Ascending aorta (tissue), 2 donors: ENCODE data around the gene TMEM176B. TPM values are rescaled to one million over a fixed set of nuclear protein-coding genes. Genes with fewer than 3 reads are reported as not detected.

Experiments
- DNase-seq, 2 donors: peaks; one replicate each; pipeline ENCODE4 v3.0.0-alpha.2; 2019; ENCODE audit warnings: low spot score in 2 of 2
- H3K27ac ChIP-seq, 2 donors: fragments of 200-600 bp; sonication (generic); one replicate each; pipeline ENCODE4 v1.5.1; 2016 to 2017; ENCODE audit warnings: mild to moderate bottlenecking in 1 of 2
- H3K27me3 ChIP-seq: fragments of 200-600 bp; sonication (generic); one replicate; pipeline ENCODE4 v1.5.1; 2017
- H3K36me3 ChIP-seq, 2 donors: fragments of 200-600 bp; sonication (generic); one replicate each; pipeline ENCODE4 v1.5.1; 2016
- H3K4me1 ChIP-seq, 2 donors: fragments of 200-600 bp; sonication (generic); one replicate each; pipeline ENCODE4 v1.5.1; 2016 to 2017; ENCODE audit warnings: mild to moderate bottlenecking in 1 of 2
- H3K4me3 ChIP-seq, 2 donors: fragments of 200-600 bp; sonication (generic); one replicate each; pipeline ENCODE4 v1.5.1; 2016 to 2017; ENCODE audit warnings: mild to moderate bottlenecking in 1 of 2
- H3K9me3 ChIP-seq, 2 donors: fragments of 200-600 bp; sonication (generic); one replicate each; pipeline ENCODE4 v1.5.1; 2016
- CTCF ChIP-seq, 3 experiments: fragments of 200-600 bp in 2 of 3; fragments of 450-650 bp in 1 of 3; sonication (generic) in 2 of 3; IDR thresholded peaks; one replicate each; pipeline ENCODE4 v1.5.1; 2016 to 2019; ENCODE audit warnings: antibody characterized with exemption in 3 of 3, mild to moderate bottlenecking in 1 of 3, moderate library complexity in 1 of 3
- intact Hi-C: fragments of 100-400 bp; cut with DNase I; formaldehyde crosslinking; loops from one replicate; pipeline ENCODE4 v1.15.1; 2023
- total RNA-seq: library from RNA; depleted of rRNA; stranded (reverse); fragments of >200 nt; gene quantifications from one replicate; pipeline ENCODE4 v1.1.0, GENCODE V29; 2016

TMEM176B gene
- total RNA-seq, 1 donor from 2014 or later = 42.5 TPM

DNA sequence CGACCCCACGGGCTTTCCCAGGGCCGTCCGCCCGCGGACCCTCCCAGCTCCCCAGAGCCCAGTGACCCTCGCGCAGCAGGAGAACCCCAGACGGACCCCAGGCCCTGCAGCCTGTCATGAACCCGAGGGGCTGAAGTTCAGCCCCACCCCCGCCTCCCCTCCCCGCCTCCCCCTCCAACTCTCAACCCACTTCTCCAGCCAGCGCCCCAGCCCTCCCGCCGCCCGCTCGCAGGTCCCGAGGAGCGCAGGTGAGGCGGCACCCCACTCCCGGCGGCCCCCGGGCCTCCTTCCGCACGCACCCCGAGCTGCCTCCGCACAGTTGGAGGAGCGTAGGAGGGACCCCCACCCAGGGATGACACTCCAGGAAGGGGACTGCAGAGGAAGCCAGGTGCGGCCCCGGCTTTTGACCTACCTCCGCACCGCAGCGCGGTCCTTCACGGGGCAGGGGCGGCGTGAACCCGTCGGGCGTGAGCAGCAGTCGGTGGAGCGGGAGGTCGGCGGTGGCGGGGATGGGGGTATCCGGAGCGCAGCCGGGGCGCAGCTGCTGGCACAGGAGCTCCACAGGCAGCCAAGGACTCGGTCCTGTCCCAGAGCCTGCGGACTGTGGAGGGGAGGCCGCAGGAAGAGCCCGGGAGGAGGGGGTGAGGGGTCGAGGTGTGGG is 547 bp upstream of the TMEM176B start, which contains the start of gene TMEM176A:
Gene TMEM176A, plus strand, starts transcription at position 189 of the 661 bp plus-strand sequence. CDS start 782 bp downstream, outside the sequence.
- H3K27ac ChIP-seq = peak within 1 kb of the TSS in 1 of 2 donors; percentile 28

GRCh38 chr7:150799156-150799555 is 1.0 kb downstream of the TMEM176B start:
- DNase-seq = no peak
- no peak for TF ChIP-seq CTCF (IDR thresholded peaks at IDR 0.05)
- H3K9me3 ChIP-seq = no peaks in the 10 kb centered on the region
- no peaks in the 10 kb centered on the region for H3K36me3 ChIP-seq
- peaks cover 10% of the 10 kb centered on the region for H3K27me3 ChIP-seq
- H3K4me3 ChIP-seq = peak overlapping the region in 1 of 2 donors; percentile 63
- intact Hi-C loops = no loop called here
- H3K27ac ChIP-seq = no peak overlapping the region
- no peaks in the 10 kb centered on the region for H3K4me1 ChIP-seq

More for the DNA sequence above, 547 bp upstream of the TMEM176B start, which contains the start of gene TMEM176A:
- no peak for DNase-seq
- Histone ChIP-seq H3K4me3 (peak within 1 kb of the TSS; percentile 50 to 63), H3K4me1 (no peaks in the 10 kb centered on the region), H3K27me3 (peaks cover 10% of the 10 kb centered on the region), H3K36me3 (no peaks in the 10 kb centered on the region), H3K9me3 (peaks cover 0 to 2% of the 10 kb centered on the region in 2 donors)
- intact Hi-C loops = no loop called here
- TF ChIP-seq CTCF (IDR thresholded peaks at IDR 0.05) = no peak

DNA sequence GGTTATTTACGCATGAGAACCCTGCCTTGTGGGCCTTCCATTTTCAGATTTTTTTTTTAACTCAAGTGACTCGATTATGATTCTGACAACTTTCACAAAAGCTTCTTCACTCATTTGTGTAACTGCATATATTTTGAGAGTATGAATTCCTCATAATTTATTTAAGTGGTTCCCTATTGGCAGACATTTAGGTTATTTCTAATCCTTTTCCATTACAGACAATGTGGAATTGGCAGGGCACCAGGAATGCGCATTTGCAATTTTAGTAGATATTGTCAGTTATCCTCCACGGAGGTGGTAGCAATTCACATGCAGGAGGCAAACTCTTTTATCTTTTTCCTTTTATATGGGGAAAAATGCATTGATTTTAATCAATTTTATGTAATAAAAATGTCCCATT is 2.5 kb downstream of the TMEM176B start:
- Histone ChIP-seq H3K36me3 (no peaks in the 10 kb centered on the region), H3K27me3 (peaks cover 10% of the 10 kb centered on the region), H3K27ac (no peak overlapping the region), H3K4me3 (no peak overlapping the region), H3K4me1 (no peaks in the 10 kb centered on the region), H3K9me3 (no peaks in the 10 kb centered on the region)
- TF ChIP-seq CTCF (IDR thresholded peaks at IDR 0.05) = no peak
- intact Hi-C loops = no loop called here
- DNase-seq = no peak

- DNase-seq = no peak
- H3K27ac ChIP-seq = no peak overlapping the region
- intact Hi-C loops = no loop called here
- H3K4me3 ChIP-seq = no peak overlapping the region
- no peaks in the 10 kb centered on the region for H3K9me3 ChIP-seq
- H3K4me1 ChIP-seq = no peaks in the 10 kb centered on the region
- H3K36me3 ChIP-seq = no peaks in the 10 kb centered on the region
- no peaks in the 10 kb centered on the region for H3K27me3 ChIP-seq
- no peak for TF ChIP-seq CTCF (IDR thresholded peaks at IDR 0.05)
Observed at GRCh38 chr7:150793569-150794238, 6.5 kb downstream of the TMEM176B start.

- DNase-seq = no peak
- Histone ChIP-seq H3K4me3 (no peak overlapping the region), H3K27me3 (no peaks in the 10 kb centered on the region), H3K4me1 (no peaks in the 10 kb centered on the region), H3K27ac (no peak overlapping the region), H3K36me3 (no peaks in the 10 kb centered on the region), H3K9me3 (no peaks in the 10 kb centered on the region)
- intact Hi-C loops = no loop called here
- no peak for TF ChIP-seq CTCF (IDR thresholded peaks at IDR 0.05)
Observed at GRCh38 chr7:150791746-150792452, 8.3 kb downstream of the TMEM176B start.
